Measurements from ENCODE around the gene CFAP52. TPM values are rescaled to one million over a fixed set of nuclear protein-coding genes. Genes with fewer than 3 reads are reported as not detected.

The CFAP52 gene
- total and polyA plus RNA-seq, 4 donors = 3.8 to 28.8 (median 19.5) TPM

DNA sequence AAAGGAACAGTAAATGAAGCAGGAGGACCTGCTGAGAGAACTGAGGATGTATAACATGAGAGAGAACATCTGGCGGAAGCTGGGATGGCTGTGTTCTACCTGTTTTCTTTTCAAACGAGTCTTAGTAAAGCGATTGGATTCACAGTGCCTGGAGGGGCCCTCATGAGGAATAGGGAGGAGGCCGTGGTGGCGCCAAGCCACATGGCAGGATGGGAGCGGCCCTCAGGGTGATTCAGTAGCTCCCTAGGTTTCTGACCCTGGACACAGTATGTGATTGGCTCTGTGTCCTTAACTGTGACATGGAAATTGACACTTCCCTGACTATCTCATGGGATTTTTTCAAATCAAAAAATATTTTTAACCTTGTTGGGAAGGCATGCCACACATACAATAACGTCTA, 101.0 kb downstream of the CFAP52 start:
- Histone ChIP-seq H3K27me3 (ENCODE audit: control insufficient read depth in 3 of 3, insufficient read depth in 3 of 3, low read length in 2 of 3) (no peaks in the 10 kb centered on the region), H3K4me3 (no peak overlapping the region), H3K9me3 (ENCODE audit: control insufficient read depth in 4 of 4, insufficient read depth in 3 of 4, low read length in 3 of 4) (peaks cover 0 to 7% (median 4%) of the 10 kb centered on the region in 4 donors), H3K9ac (ENCODE audit: insufficient read depth in 1 of 2, low read length in 2 of 2) (no peak overlapping the region), H3K36me3 (ENCODE audit: control insufficient read depth in 4 of 4, insufficient read depth in 4 of 4, low read length in 4 of 4) (peaks cover 0 to 1% (median 0%) of the 10 kb centered on the region in 4 donors), H3K4me1 (ENCODE audit: control insufficient read depth in 5 of 5, insufficient read depth in 5 of 5, low read length in 5 of 5) (no peaks in the 10 kb centered on the region), H3K27ac (ENCODE audit: low read depth in 1 of 2, low read length in 1 of 2) (no peak overlapping the region)
- 81 to 93% methylated on average over 7 of the region's 7 CpGs for WGBS, 2 donors
- no peak for DNase-seq
- TF ChIP-seq, protein P1, sequence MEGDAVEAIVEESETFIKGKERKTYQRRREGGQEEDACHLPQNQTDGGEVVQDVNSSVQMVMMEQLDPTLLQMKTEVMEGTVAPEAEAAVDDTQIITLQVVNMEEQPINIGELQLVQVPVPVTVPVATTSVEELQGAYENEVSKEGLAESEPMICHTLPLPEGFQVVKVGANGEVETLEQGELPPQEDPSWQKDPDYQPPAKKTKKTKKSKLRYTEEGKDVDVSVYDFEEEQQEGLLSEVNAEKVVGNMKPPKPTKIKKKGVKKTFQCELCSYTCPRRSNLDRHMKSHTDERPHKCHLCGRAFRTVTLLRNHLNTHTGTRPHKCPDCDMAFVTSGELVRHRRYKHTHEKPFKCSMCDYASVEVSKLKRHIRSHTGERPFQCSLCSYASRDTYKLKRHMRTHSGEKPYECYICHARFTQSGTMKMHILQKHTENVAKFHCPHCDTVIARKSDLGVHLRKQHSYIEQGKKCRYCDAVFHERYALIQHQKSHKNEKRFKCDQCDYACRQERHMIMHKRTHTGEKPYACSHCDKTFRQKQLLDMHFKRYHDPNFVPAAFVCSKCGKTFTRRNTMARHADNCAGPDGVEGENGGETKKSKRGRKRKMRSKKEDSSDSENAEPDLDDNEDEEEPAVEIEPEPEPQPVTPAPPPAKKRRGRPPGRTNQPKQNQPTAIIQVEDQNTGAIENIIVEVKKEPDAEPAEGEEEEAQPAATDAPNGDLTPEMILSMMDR (IDR thresholded peaks at IDR 0.05; ENCODE audit: control extremely low read depth, extremely low read depth) = no peak
- ATAC-seq (ENCODE audit: insufficient read depth, low FRiP score) = no peak

DNA sequence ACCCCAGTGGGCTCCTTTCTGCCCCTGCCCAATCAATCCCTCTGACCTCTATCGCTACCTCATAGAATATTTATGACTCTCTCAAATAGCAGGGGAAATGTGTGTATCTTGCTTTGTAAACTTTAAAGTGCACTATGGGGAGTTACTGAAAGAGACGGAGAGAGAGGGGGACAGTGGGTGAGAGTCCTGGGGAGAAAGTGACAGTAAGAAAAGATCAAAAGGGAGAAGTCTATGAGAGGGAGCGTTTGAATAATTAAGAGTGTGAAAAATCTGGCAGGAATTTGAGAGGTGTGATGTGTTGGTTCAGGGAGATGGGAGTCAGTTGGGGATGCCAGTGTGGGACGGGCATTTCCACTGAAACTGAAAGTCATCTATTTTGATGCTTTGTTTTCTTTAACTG, 101.5 kb downstream of the CFAP52 start:
- no peak for DNase-seq
- no peak for ATAC-seq (ENCODE audit: insufficient read depth, low FRiP score)
- H3K4me3 ChIP-seq = no peak overlapping the region
- peaks cover 0 to 1% (median 0%) of the 10 kb centered on the region in 4 donors for H3K36me3 ChIP-seq (ENCODE audit: control insufficient read depth in 4 of 4, insufficient read depth in 4 of 4, low read length in 4 of 4)
- WGBS, 2 donors = 76 to 84% methylated on average over 4 of the region's 4 CpGs
- no peaks in the 10 kb centered on the region for H3K27me3 ChIP-seq (ENCODE audit: control insufficient read depth in 3 of 3, insufficient read depth in 3 of 3, low read length in 2 of 3)
- no peak overlapping the region for H3K27ac ChIP-seq (ENCODE audit: low read depth in 1 of 2, low read length in 1 of 2)
- TF ChIP-seq, protein P1 (IDR thresholded peaks at IDR 0.05; ENCODE audit: control extremely low read depth, extremely low read depth) = no peak
- H3K4me1 ChIP-seq (ENCODE audit: control insufficient read depth in 5 of 5, insufficient read depth in 5 of 5, low read length in 5 of 5) = no peaks in the 10 kb centered on the region
- peaks cover 0 to 7% (median 4%) of the 10 kb centered on the region in 4 donors for H3K9me3 ChIP-seq (ENCODE audit: control insufficient read depth in 4 of 4, insufficient read depth in 3 of 4, low read length in 3 of 4)
- no peak overlapping the region for H3K9ac ChIP-seq (ENCODE audit: insufficient read depth in 1 of 2, low read length in 2 of 2)

DNA sequence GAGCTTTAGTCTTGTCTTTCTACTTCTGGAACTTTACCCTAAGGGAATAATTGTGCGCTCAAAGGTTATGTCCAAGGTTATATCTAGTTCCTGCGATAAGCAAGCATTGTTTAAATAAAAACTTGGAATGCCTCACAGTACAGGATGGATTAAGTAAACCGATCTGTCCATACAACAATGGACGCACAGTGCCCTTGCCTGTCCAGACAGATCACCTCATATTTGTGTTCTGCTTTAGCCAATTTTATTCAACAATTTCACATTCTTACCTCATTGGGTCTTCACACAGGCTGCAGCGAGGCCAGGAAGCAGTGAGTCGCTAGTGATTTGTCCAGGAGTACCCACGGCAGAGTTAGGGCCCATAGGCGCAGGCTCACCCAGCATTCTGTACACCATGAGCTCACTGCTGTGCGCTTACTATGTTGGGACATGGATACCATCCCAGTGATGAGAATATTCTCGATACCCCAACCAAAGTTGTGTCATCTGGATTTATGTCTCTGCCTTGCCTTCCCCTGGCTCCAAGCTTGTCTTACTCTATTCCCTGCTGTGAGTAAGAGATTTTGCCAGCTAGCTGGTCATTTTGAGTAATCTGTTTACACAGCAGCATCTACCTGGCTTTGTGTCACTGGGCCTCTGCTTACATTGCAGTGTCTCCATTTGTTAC, 108.6 kb downstream of the CFAP52 start:
- Histone ChIP-seq H3K4me1 (ENCODE audit: control insufficient read depth in 5 of 5, insufficient read depth in 5 of 5, low read length in 5 of 5) (peaks cover 0 to 4% (median 0%) of the 10 kb centered on the region in 5 donors), H3K4me3 (no peak overlapping the region), H3K9me3 (ENCODE audit: control insufficient read depth in 4 of 4, insufficient read depth in 3 of 4, low read length in 3 of 4) (peaks cover 0 to 4% (median 3%) of the 10 kb centered on the region in 4 donors), H3K36me3 (ENCODE audit: control insufficient read depth in 4 of 4, insufficient read depth in 4 of 4, low read length in 4 of 4) (peaks cover 0 to 1% (median 0%) of the 10 kb centered on the region in 4 donors), H3K27me3 (ENCODE audit: control insufficient read depth in 3 of 3, insufficient read depth in 3 of 3, low read length in 2 of 3) (no peaks in the 10 kb centered on the region), H3K27ac (ENCODE audit: low read depth in 1 of 2, low read length in 1 of 2) (no peak overlapping the region), H3K9ac (ENCODE audit: insufficient read depth in 1 of 2, low read length in 2 of 2) (no peak overlapping the region)
- ATAC-seq (ENCODE audit: insufficient read depth, low FRiP score) (no peak), DNase-seq (peak in 1 of 3 donors; percentile 6)
- TF ChIP-seq, protein P1 (IDR thresholded peaks at IDR 0.05; ENCODE audit: control extremely low read depth, extremely low read depth) = no peak
- 74 to 76% methylated on average over 10 of the region's 10 CpGs for WGBS, 2 donors

Other genes with a start within 250 kb of the CFAP52 start
- 10 to 100 TPM; 62.5 to 81.1 TPM for gene STX8, start 822 bp upstream of the CFAP52 start, total RNA-seq
- 10 to 100 TPM; 36.5 to 64.0 TPM for gene STX8, start 822 bp upstream of the CFAP52 start, polyA plus RNA-seq
- 1 to 10 TPM; 5.3 to 9.8 TPM for gene USP43, start 68.9 kb downstream of the CFAP52 start, total RNA-seq
- gene USP43, start 68.9 kb downstream of the CFAP52 start, polyA plus RNA-seq = 1 to 10 TPM; 2.9 to 3.3 TPM
- not detected for gene DHRS7C, start 214.9 kb downstream of the CFAP52 start, total RNA-seq
- gene DHRS7C, start 214.9 kb downstream of the CFAP52 start, polyA plus RNA-seq = not detected
- gene GSG1L2, start 245.4 kb downstream of the CFAP52 start, total RNA-seq = not detected
- not detected for gene GSG1L2, start 245.4 kb downstream of the CFAP52 start, polyA plus RNA-seq
- 1 to 10 TPM in 1 of 2 donors, under 1 TPM in 1; 0.86 to 1.6 TPM for gene GLP2R, start 249.3 kb downstream of the CFAP52 start, total RNA-seq
- under 1 TPM; 0.11 to 0.22 TPM for gene GLP2R, start 249.3 kb downstream of the CFAP52 start, polyA plus RNA-seq

Measured in lung (tissue), 12 donors.